GM12892 (cell line): ENCODE results near the gene PPM1H.
"Not testable (repeated sequence)": the region's sequence is repeated elsewhere in the genome, so short reads cannot be mapped to it uniquely, and the experiment has no call there.

Experiments used
- DNase-seq: peaks from one replicate; pipeline ENCODE4 v3.0.0; 2011; ENCODE audit not compliant: insufficient read length
- FAIRE-seq: peaks from 2 replicates; lab custom pipeline; 2011; peaks lifted over from hg19 to GRCh38; lab: Jason Lieb, UNC
- POLR2A ChIP-seq: IDR thresholded peaks from 2 replicates; pipeline ENCODE4 v1.6.1; 2011; ENCODE audit warnings: low read depth, low read length, control low read depth
- POLR2AphosphoS5 ChIP-seq: IDR thresholded peaks from 2 replicates; pipeline ENCODE4 v1.6.1; 2011; ENCODE audit warnings: low read depth, low read length, control low read depth
- TAF1 ChIP-seq: IDR thresholded peaks from 2 replicates; pipeline ENCODE4 v1.6.1; 2011; ENCODE audit warnings: low read depth, mild to moderate bottlenecking, control low read depth, low read length, borderline replicate concordance

The PPM1H gene

DNA sequence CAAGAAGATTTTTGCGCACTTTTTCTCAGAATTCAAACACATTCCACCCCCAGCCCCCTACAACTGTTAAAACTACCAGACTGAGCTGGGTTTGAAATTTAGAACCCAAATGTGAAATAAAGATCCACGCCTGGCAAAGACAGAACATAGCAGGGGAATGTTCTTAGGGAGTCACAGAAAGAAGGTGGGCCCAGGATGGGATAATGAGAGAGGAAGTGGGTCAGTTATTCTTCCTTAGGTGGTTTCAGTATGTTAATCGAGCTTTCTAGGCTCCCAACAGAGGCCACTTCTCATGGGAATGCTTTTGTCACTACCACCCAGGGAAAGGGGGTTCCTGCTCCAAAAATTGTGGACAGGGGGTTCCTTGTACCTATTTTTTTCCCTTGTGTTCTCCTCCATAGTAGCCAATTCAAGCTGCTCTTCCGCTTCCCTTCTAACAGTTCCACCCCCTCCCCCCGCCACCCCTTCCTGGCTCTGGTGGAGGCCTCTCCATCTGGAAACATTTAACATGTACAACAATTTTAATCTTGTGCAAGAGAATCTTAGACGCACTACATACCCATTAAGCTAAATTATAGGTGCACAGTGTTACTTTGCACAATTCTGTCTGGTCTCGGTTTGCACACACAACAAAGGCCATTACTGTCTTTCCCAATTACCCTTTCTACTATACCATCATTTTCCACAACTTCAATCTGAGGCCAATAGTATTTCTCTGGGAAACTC is 250.2 kb downstream of the PPM1H start:
- TF ChIP-seq POLR2A (no peak), TAF1 (no peak), POLR2AphosphoS5 (no peak)
- no peak for DNase-seq
- no peak for FAIRE-seq

DNA sequence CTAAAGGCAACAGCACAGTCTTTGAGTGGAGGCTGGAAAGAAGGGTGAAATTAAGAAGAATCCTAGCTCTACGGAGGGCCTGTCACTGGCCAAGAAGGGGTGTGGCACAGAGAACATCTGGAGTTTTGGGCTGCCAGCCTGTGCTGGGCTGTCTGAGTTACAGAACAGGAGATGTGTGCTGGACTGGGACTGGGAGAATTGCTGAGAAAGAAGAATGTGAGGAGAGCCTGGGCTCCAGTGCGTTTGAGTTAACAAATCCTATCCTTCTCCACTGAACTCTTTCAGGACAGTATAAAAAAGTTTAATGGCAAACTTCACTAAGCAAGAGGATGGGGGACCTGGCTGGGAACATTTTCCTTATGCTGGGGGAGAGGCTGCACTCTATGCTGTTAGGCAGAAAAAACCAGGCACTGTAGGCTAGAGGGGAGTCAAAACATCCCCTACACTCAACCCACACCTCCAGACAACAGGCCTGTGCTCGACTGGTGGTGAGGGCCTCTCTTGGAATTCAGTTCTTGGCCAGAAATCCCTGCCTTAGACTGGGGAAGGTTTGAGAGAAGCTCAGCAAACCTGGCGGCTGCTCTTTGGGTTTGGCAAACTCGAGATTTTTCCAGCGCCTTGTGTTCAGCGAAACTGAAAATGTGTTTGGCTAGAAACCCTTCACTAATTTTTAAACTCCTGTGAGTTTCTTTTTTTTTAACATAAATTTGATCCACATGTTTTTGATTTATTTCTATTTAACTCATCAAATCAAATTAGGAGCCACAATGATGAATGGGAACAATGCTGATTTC is 251.0 kb downstream of the PPM1H start:
- DNase-seq (no peak), FAIRE-seq (no peak)

GRCh38 chr12:62681306-62681705 is 253.6 kb downstream of the PPM1H start:
- no peak for DNase-seq
- TF ChIP-seq POLR2A (no peak), POLR2AphosphoS5 (no peak), TAF1 (no peak)
- no peak for FAIRE-seq

More for the DNA sequence above, 251.0 kb downstream of the PPM1H start:
- no peak for TF ChIP-seq POLR2A

- no peak for TF ChIP-seq TAF1
- no peak for TF ChIP-seq POLR2AphosphoS5
- no peak for TF ChIP-seq POLR2A
- FAIRE-seq (no peak), DNase-seq (no peak)
Observed at GRCh38 chr12:62679608-62680007, 255.3 kb downstream of the PPM1H start.

DNA sequence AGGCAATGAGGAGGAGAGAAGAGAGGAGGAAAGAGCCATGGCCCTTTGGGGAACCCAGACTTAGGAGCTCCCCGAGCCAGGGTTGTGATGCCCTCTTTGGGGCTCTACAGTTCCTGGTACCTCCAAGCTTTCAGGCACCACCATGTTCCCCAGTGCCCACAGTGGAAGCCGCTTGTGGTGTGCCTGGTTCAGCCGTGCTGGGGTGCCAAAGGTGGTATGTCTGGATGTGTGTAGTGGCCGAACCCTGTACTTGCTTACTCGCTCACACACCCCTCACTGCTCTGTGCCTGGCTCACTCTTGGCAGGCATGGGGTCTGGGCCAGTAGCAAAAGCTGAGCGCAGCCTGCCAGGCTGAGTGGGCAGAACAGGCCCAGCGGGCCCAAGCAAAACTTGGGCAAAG is 257.6 kb downstream of the PPM1H start:
- FAIRE-seq: no peak
- TF ChIP-seq POLR2AphosphoS5 (no peak), TAF1 (no peak), POLR2A (no peak)
- no peak for DNase-seq

DNA sequence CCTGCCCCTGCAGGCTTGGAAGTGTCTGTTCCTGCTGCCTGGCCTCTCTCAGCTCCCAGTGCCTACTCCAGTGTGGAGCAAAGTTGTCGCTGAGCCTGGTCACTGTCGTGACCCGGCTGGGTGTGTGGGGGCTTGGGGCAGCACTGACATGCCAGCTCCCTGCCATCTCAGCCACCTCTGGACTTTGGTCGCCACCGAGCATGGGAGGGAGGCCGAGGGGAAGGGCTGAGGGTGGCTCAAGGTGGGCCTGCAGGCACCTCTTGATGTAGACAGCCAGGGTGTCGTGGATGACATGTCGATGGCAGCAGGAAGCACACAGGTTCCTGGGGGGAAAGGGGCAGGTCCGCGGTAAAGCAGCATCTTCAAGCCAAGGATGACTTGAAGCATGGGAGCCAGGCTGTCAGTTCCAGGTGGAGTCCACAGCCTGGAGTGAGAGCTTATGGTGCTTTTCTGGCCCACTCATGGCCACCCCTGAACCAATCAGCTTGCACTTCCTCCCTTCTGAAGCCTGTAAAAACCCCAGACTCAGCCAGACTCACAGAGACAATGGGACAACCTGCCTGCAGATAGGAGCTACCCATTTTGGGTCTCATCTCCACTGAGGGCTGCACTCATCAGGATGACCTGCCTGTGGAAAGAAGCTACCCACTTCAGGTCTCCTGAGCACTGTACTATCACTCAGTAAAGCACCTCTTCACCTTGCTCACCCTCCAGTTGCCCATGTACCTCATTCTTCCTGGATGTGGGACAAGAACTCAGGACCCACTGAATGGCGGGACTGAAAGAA is 258.2 kb downstream of the PPM1H start:
- no peak for FAIRE-seq
- DNase-seq: no peak
- TF ChIP-seq POLR2A (no peak), TAF1 (no peak), POLR2AphosphoS5 (no peak)

DNA sequence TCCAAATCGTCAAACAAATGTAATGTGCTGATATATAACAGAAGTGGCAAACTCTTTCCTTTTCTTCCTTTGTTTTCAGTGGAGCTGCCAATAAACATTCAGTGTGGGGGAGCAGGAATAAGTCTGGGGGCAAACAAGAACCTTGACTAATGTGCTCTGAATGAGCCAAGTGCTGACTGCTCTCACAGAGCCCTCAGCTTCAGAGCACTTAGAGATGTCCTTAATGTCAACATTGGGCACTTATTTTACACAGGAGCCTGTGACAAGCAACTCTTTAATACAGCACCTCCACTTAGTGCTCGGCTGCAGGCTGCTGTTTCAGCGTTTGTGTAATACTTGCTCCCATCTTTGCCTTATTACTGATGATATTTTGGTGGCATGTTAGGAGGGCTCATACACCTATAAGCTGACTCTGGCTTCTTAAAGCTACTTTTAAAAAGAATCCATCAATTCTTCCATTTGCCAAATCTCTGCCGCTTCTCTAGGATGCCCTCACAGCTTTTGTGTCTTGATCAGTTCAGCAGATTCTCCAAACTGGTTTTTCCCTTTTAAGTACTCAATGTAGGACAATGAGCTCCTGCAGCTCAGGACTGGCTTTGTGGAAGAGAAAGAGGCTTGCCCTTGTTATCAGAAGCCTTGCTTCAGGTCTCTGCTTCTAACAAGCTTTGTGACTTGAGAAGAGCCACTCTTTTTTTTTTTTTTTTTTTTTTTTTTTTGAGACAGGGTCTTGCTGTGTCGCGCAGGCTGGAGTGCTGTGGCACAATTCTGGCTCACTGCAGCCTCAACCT is 261.7 kb downstream of the PPM1H start:
- no peak for DNase-seq
- no peak for FAIRE-seq
- TF ChIP-seq POLR2A (no peak), POLR2AphosphoS5 (no peak), TAF1 (no peak)

- DNase-seq: no peak
- no peak for FAIRE-seq
- TF ChIP-seq POLR2A (no peak), POLR2AphosphoS5 (no peak), TAF1 (no peak)
Observed at GRCh38 chr12:62670986-62671720, 263.8 kb downstream of the PPM1H start.

DNA sequence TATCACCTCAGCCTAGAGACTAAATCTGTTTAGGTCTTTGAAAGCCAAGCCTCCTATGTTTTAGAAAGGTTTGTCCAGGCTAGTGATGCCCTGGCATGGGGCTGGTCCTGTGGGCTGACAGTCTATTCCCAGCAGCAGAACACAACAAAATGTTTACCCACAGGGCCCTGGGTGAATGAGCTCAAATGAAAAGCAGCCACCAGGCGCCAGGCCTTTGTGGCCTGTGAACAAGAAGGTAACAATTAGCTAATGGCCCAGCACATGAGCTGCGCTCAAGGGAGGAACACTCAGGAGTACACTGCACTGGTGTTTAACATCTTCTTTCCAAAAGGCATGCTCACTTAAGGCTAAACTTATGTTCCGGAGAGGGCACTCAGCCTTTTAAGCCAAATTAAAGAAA is 266.2 kb downstream of the PPM1H start:
- no peak for TF ChIP-seq POLR2A
- no peak for TF ChIP-seq TAF1
- no peak for TF ChIP-seq POLR2AphosphoS5
- no peak for FAIRE-seq
- DNase-seq: no peak

GRCh38 chr12:62664951-62665350 is 270.0 kb downstream of the PPM1H start:
- not testable (repeated sequence) for DNase-seq, FAIRE-seq

DNA sequence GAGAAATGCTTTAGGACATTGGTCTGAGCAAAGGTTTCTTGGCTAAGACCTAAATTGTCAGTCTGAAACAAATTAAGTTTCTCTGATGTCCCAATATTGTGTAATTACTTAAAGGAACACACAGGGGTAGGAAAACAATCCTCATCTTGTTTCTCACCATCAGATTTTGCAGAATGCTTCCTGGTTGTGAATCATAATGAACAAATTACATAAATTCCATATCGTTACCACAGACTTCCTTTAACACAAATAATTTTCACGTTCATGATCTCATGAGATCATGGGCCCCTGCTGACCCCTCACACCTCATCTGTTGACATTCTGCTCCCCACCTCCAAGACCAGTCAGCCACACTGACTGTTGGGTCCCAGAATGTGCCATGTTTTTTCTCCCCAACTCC is 274.2 kb downstream of the PPM1H start:
- TF ChIP-seq TAF1 (no peak), POLR2AphosphoS5 (no peak), POLR2A (no peak)
- no peak for FAIRE-seq
- no peak for DNase-seq
